GM13976 (cell line): ENCODE data around the gene GNA14.

ENCODE experiments used
- DNase-seq: peaks from one replicate; pipeline ENCODE4 v3.0.0; 2012; ENCODE audit warnings: low spot score
- CTCF ChIP-seq: IDR thresholded peaks from 2 replicates; pipeline ENCODE4 v1.5.1; 2012; ENCODE audit warnings: borderline replicate concordance, mild to moderate bottlenecking; ENCODE audit not compliant: insufficient read depth; ENCODE audit errors: extremely low read depth, missing control alignments, control extremely low read depth
- in situ Hi-C: fragments of 300-500 bp; cut with MboI; formaldehyde crosslinking; loops from one replicate; pipeline ENCODE4 v1.12.0; 2022; ENCODE audit warnings: low sequenced_read_pairs, mixed read lengths, inconsistent platforms; ENCODE audit not compliant: unreplicated experiment

GNA14 gene

DNA sequence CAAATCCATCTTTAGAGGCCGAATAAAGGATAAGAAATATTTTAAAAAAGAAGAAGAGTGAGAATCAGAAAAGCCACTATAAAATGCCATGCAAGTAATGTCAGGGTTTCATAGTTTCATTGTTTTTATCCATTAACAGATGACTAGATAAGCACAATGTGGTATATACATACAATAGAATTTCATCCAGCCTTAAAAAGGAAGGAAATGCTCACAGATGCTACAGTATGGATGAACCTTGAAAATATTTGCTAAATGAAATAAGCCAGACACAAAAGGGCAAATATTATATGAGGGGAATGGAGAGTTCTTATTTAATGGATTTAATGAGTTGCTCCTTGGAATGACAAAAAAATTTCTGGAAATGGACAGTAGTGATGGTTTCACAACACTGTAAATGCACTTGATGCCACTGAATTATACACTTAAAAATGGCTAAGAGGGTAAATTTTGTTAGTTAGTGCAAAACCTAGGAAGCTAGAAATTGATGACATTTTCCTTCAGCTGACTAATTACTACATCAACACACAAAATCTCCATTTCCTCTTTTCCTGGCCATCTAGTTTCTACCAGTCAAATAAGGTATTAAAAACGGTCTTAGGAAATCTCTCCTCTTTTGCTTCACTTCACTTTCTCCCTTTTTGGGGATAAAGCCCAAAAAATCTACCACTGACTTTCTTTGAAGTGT lies 86.6 kb downstream of the GNA14 start:
- TF ChIP-seq CTCF: no peak
- no peak for DNase-seq
- in situ Hi-C loops: no loop called here

DNA sequence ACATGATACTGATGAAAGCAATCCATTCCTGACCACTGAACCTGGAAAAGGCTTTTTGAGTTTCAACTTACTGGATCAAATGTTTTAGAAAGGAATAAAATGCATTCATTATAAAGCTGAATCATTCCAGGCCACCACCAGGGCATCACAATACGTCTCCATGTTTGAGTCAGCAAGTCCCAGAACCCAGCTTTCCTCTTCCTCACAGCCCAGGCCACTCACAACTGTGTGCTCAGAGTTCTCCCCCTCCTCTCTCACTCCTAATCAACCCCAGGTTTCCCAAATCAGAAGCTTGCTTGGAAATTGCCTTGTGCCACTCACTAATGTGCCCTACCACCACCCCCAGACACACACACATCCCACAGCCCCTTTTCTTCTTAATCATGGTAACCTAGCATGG lies 91.7 kb downstream of the GNA14 start:
- no peak for DNase-seq
- in situ Hi-C loops: no loop called here
- TF ChIP-seq CTCF: no peak

DNA sequence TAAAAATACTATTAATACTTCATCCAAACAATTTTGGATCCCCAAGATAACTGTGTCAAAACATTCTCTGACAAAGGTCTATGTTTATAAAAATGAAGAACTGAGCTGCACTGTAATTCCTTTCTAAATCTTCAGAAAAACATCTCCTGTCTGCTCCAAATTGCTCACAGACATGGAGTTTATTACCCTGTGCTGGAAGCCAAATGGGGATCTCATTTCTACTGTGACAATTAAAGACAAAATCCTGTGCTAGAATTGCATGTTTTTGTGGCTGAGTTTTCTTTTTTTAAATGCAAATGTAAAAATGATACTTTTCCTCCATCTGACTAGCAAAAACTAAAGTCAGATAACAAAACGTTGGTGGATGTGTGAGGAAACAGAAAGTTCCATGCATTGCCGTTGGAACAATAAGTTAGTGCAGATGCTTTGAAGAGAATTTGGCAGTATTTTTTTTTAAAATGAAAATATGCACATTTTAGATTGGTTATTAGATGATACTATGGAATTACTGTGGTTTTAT lies 93.5 kb downstream of the GNA14 start:
- DNase-seq: no peak
- in situ Hi-C loops: no loop called here
- no peak for TF ChIP-seq CTCF

DNA sequence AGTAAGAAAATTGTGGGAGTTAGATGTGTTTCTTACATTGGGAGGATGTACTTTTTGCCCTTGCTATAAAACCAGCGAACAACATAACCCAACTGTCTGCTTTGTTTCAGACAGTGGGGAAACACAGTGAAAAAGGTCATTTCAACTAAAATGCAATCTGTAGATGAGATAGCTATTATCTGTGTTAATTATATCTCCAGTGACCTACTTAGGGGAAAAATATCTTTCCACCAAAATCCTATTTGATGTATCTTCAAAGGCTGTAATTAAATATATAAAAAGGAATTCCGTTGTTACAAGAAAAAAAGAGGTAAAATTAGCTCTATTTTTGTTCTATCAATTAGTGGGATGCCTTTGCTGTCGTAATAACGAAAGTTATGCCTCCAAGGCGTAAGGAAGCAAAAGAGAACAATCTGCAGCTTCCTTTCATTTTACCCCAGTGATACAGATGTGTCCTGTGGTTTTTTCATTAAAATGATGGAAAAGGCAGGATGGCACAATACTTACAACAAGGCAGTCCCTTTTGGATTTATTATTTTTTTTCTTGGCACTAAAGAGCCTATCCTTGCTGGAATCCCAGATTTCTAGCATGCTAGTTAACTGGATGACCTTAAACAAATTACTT lies 100.9 kb downstream of the GNA14 start:
- no peak for TF ChIP-seq CTCF
- no peak for DNase-seq
- in situ Hi-C loops: no loop called here

DNA sequence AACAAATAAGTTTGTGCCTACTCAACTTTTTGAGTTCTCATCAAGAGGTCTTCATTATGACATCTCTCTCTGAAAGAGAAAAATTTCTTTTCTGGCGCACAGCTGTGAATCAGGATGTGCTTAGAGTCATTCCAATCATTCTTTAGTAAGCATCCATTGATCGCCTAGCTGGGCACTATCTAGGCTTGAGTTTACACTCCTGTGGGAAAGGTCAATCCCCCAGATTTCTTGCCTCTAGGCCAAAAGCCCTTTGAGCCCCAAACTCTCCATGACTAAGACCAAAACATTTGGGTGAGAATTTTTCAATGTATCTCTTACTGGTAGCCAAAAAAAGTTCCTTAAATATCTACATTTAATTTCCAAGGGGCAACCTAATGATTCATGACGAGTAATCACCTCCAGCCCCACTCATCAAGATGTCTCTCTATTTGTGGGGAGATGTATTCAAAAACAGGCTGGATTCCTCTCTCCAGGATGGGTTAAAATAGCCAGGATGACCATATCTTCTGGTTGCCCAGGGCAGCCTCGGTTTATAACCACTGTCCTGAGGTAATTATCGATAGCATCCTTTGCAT lies 101.7 kb downstream of the GNA14 start:
- in situ Hi-C loops: no loop called here
- no peak for DNase-seq

GRCh38 chr9:77544546-77544945 lies 103.6 kb downstream of the GNA14 start:
- no peak for TF ChIP-seq CTCF
- DNase-seq: no peak
- in situ Hi-C loops: no loop called here

More for the DNA sequence above, 101.7 kb downstream of the GNA14 start:
- no peak for TF ChIP-seq CTCF
